H9 (cell line): ENCODE data around the gene HOMER1. TPM values are rescaled to one million over a fixed set of nuclear protein-coding genes. Genes with fewer than 3 reads are reported as not detected.

ENCODE experiments used
- DNase-seq: peaks from one replicate; pipeline ENCODE4 v3.0.0-alpha.2; 2017
- H2AFZ ChIP-seq: one replicate; pipeline ENCODE4 v1.6.1; 2013; ENCODE audit warnings: mild to moderate bottlenecking, low read length, control low read depth, moderate library complexity
- H2AK5ac ChIP-seq: 2 replicates; pipeline ENCODE4 v1.6.1; 2013; ENCODE audit warnings: low read length, control low read depth, mixed read lengths; ENCODE audit not compliant: insufficient read length
- H2BK120ac ChIP-seq: one replicate; pipeline ENCODE4 v1.6.1; 2013; ENCODE audit warnings: low read depth, mild to moderate bottlenecking, low read length, control low read depth, inconsistent platforms; ENCODE audit not compliant: poor library complexity, severe bottlenecking
- H2BK12ac ChIP-seq: 2 replicates; pipeline ENCODE4 v1.6.1; 2013; ENCODE audit warnings: low read length, control low read depth, mixed read lengths, low read depth; ENCODE audit not compliant: insufficient read length
- H2BK15ac ChIP-seq: 2 replicates; pipeline ENCODE4 v1.6.1; 2013; ENCODE audit warnings: low read depth, low read length, control low read depth
- H2BK20ac ChIP-seq: one replicate; pipeline ENCODE4 v1.6.1; 2013; ENCODE audit warnings: low read depth, mild to moderate bottlenecking, low read length, control low read depth, inconsistent platforms; ENCODE audit not compliant: poor library complexity, severe bottlenecking
- H2BK5ac ChIP-seq: 2 replicates; pipeline ENCODE4 v1.6.1; 2013; ENCODE audit warnings: low read length, control low read depth, mixed read lengths; ENCODE audit not compliant: insufficient read length
- H3K14ac ChIP-seq: 2 replicates; pipeline ENCODE4 v1.6.1; 2013; ENCODE audit warnings: low read length, control low read depth; ENCODE audit not compliant: insufficient read depth
- H3K18ac ChIP-seq: 2 replicates; pipeline ENCODE4 v1.6.1; 2013; ENCODE audit warnings: low read depth, mild to moderate bottlenecking, mixed read lengths, low read length, control low read depth; ENCODE audit not compliant: insufficient read length
- H3K23ac ChIP-seq: 2 replicates; pipeline ENCODE4 v1.6.1; 2013; ENCODE audit warnings: low read length, control low read depth, mixed read lengths, low read depth; ENCODE audit not compliant: insufficient read length
- H3K23me2 ChIP-seq: 2 replicates; pipeline ENCODE4 v1.6.1; 2013; ENCODE audit warnings: low read depth, mild to moderate bottlenecking, mixed read lengths, low read length, control low read depth; ENCODE audit not compliant: insufficient read length, poor library complexity, severe bottlenecking
- H3K27ac ChIP-seq: 2 replicates; pipeline ENCODE4 v1.5.1; 2013; ENCODE audit warnings: low read length, control low read depth, mixed read lengths, low read depth; ENCODE audit not compliant: insufficient read length
- H3K27me3 ChIP-seq: 2 replicates; pipeline ENCODE4 v1.6.1; 2013; ENCODE audit warnings: low read length, control low read depth, inconsistent platforms; ENCODE audit not compliant: insufficient read depth
- H3K4ac ChIP-seq: 2 replicates; pipeline ENCODE4 v1.6.1; 2013; ENCODE audit warnings: low read depth, mild to moderate bottlenecking, control low read depth, inconsistent platforms, low read length, moderate library complexity
- H3K4me1 ChIP-seq: 2 replicates; pipeline ENCODE4 v1.6.1; 2013; ENCODE audit warnings: low read length, control low read depth, inconsistent platforms; ENCODE audit not compliant: insufficient read depth
- H3K4me2 ChIP-seq: 2 replicates; pipeline ENCODE4 v1.6.1; 2013; ENCODE audit warnings: low read length, control low read depth, mixed read lengths; ENCODE audit not compliant: insufficient read length, insufficient read depth
- H3K56ac ChIP-seq: 2 replicates; pipeline ENCODE4 v1.6.1; 2013; ENCODE audit warnings: low read depth, mild to moderate bottlenecking, mixed read lengths, low read length, control low read depth; ENCODE audit not compliant: insufficient read length
- H3K79me1 ChIP-seq: 2 replicates; pipeline ENCODE4 v1.6.1; 2013; ENCODE audit warnings: low read depth, mild to moderate bottlenecking, moderate library complexity, low read length, control low read depth, inconsistent platforms; ENCODE audit not compliant: insufficient read depth, poor library complexity, severe bottlenecking
- H3K79me2 ChIP-seq: 2 replicates; pipeline ENCODE4 v1.6.1; 2013; ENCODE audit warnings: low read length, control low read depth, inconsistent platforms; ENCODE audit not compliant: insufficient read depth
- H3K9ac ChIP-seq: 2 replicates; pipeline ENCODE4 v1.6.1; 2013; ENCODE audit warnings: low read length, control low read depth, mixed read lengths; ENCODE audit not compliant: insufficient read length; ENCODE audit errors: extremely low read depth
- H3K9me3 ChIP-seq: one replicate; pipeline ENCODE4 v1.6.1; 2013; ENCODE audit warnings: low read depth, low read length, inconsistent platforms; ENCODE audit not compliant: control insufficient read depth
- H3T11ph ChIP-seq: one replicate; pipeline ENCODE4 v1.6.1; 2013; ENCODE audit warnings: mild to moderate bottlenecking, low read length, control low read depth, inconsistent platforms
- H4K20me1 ChIP-seq: one replicate; pipeline ENCODE4 v1.6.1; 2013; ENCODE audit not compliant: control insufficient read depth, insufficient read length, insufficient read depth
- H4K5ac ChIP-seq: 2 replicates; pipeline ENCODE4 v1.6.1; 2013; ENCODE audit warnings: low read depth, mild to moderate bottlenecking, mixed read lengths, low read length, control low read depth; ENCODE audit not compliant: insufficient read length
- H4K8ac ChIP-seq: replicated peaks from 2 replicates; pipeline ENCODE4 v1.6.1; 2013; ENCODE audit warnings: low read length, control low read depth, mixed read lengths, low read depth; ENCODE audit not compliant: insufficient read length
- H4K91ac ChIP-seq: 2 replicates; pipeline ENCODE4 v1.6.1; 2013; ENCODE audit warnings: low read depth, mild to moderate bottlenecking, moderate library complexity, mixed read lengths, low read length, control low read depth; ENCODE audit not compliant: insufficient read length
- H3K27ac Mint-ChIP-seq, 3 experiments: 2 replicates in 2 of 3; 3 replicates in 1 of 3; pipeline ENCODE4 v1.8.0; 2020 to 2021; ENCODE audit warnings: mixed read lengths in 3 of 3, mild to moderate bottlenecking in 1 of 3, moderate library complexity in 1 of 3
- H3K27me3 Mint-ChIP-seq: 2 replicates; pipeline ENCODE4 v1.8.0; 2021; ENCODE audit warnings: low read depth, mild to moderate bottlenecking, moderate library complexity, mixed read lengths
- H3K36me3 Mint-ChIP-seq, 3 experiments: 2 replicates in 2 of 3; 3 replicates in 1 of 3; pipeline ENCODE4 v1.8.0; 2020 to 2021; ENCODE audit warnings: low read depth in 3 of 3, mixed read lengths in 3 of 3; ENCODE audit not compliant: insufficient read depth in 1 of 3
- H3K4me1 Mint-ChIP-seq, 2 experiments: 2 replicates each; pipeline ENCODE4 v1.8.0; 2020; ENCODE audit warnings: mixed read lengths in 2 of 2
- H3K4me3 Mint-ChIP-seq, 2 experiments: 2 replicates in 1 of 2; 3 replicates in 1 of 2; pipeline ENCODE4 v1.8.0; 2020 to 2021; ENCODE audit warnings: mild to moderate bottlenecking in 2 of 2, mixed read lengths in 2 of 2, moderate library complexity in 1 of 2
- H3K9me3 Mint-ChIP-seq, 2 experiments: 2 replicates in 1 of 2; 3 replicates in 1 of 2; pipeline ENCODE4 v1.8.0; 2020; ENCODE audit warnings: mild to moderate bottlenecking in 2 of 2, mixed read lengths in 2 of 2, moderate library complexity in 1 of 2
- CTCF ChIP-seq: fragments of 200-600 bp; sonication (generic); conservative IDR thresholded peaks from 3 replicates; pipeline ENCODE4 v1.8.0; 2021; ENCODE audit warnings: antibody characterized with exemption, mild to moderate bottlenecking
- WGBS: extraction: QIAGEN DNeasy Blood & Tissue Kit; methylation state at CpG from one replicate; pipeline ENCODE4 v1.1.7; 2013; ENCODE audit warnings: missing lambda C conversion rate, low lambda C conversion rate, mixed read lengths; ENCODE audit not compliant: insufficient read length; ENCODE audit errors: extremely low coverage; 5-methylcytosine and 5-hydroxymethylcytosine counted together
- total RNA-seq: library from RNA; stranded (reverse); gene quantifications from 2 replicates; pipeline ENCODE4 v1.2.1, GENCODE V29; 2021

The HOMER1 gene
- total RNA-seq, 1 experiment from 2014 or later, result 39.5 TPM

GRCh38 chr5:79392776-79393175 lies 121.2 kb downstream of the HOMER1 start:
- H3K4ac ChIP-seq, result no peak overlapping the region
- H2BK120ac ChIP-seq, result no peak overlapping the region
- no peak for TF ChIP-seq CTCF
- H3K79me1 ChIP-seq, result peaks cover 2% of the 10 kb centered on the region
- H3T11ph ChIP-seq, result no peak overlapping the region
- no peak overlapping the region for H3K4me2 ChIP-seq
- no CpG with 5 or more reads among the region's 2 CpGs for WGBS
- H3K18ac ChIP-seq, result no peak overlapping the region
- no peak overlapping the region for H2BK5ac ChIP-seq
- H3K14ac ChIP-seq, result no peak overlapping the region
- H3K4me1 Mint-ChIP-seq, result peaks cover 9 to 11% of the 10 kb centered on the region in 2 experiments
- no peaks in the 10 kb centered on the region for H3K9me3 Mint-ChIP-seq
- H2AFZ ChIP-seq, result no peak overlapping the region
- no peak overlapping the region for H2AK5ac ChIP-seq
- H3K56ac ChIP-seq, result no peak overlapping the region
- H3K27me3 ChIP-seq, result no peaks in the 10 kb centered on the region
- H4K91ac ChIP-seq, result no peak overlapping the region
- no peak overlapping the region for H3K9ac ChIP-seq
- no peak overlapping the region for H3K27ac ChIP-seq
- no peaks in the 10 kb centered on the region for H3K79me2 ChIP-seq
- H2BK15ac ChIP-seq, result no peak overlapping the region
- no peaks in the 10 kb centered on the region for H4K20me1 ChIP-seq
- no peak for DNase-seq
- H2BK20ac ChIP-seq, result no peak overlapping the region
- no peak overlapping the region for H3K23ac ChIP-seq
- H3K9me3 ChIP-seq, result no peaks in the 10 kb centered on the region
- no peak overlapping the region for H3K4me3 Mint-ChIP-seq
- no peak overlapping the region for H3K27ac Mint-ChIP-seq
- no peaks in the 10 kb centered on the region for H3K27me3 Mint-ChIP-seq
- H3K36me3 Mint-ChIP-seq, result peaks cover 0 to 29% (median 11%) of the 10 kb centered on the region in 3 experiments; a peak in 5 of 7 replicates
- H4K8ac ChIP-seq, result no peak overlapping the region
- no peak overlapping the region for H2BK12ac ChIP-seq
- H3K23me2 ChIP-seq, result no peaks in the 10 kb centered on the region
- H3K4me1 ChIP-seq, result no peaks in the 10 kb centered on the region; the same call in 1 of the 2 replicates
- H4K5ac ChIP-seq, result no peak overlapping the region
